ENCODE results near the gene TIMM21.

DNA sequence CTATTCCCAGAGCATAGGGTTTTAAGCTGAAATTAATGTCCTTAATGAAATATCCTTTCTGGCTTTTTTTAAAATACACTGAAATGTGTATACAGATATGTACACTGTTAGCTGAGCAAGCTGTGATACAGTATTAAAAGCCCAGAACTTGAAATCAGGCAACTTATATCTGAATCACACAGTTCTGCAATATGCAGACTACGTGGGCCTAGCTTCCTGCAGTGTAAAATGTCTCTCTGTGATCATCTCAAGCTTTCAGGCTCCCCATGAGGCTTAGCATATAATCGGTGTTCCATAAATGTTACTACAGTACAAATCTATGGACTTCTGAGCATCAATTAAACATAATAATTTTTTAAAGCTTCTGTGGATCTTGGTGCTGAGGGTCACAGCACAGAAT is 8.9 kb upstream of the TIMM21 start:
- TF ChIP-seq RAD21 (CRISPR knock-in tag; IDR thresholded peaks at IDR 0.05) = no peak
- no peak for TF ChIP-seq SMC3 (IDR thresholded peaks at IDR 0.05; ENCODE audit: low read length)
- no peak for TF ChIP-seq U2AF2 (IDR thresholded peaks at IDR 0.05; ENCODE audit: low read depth, low read length)
- no peak for TF ChIP-seq TCF7L2 (IDR thresholded peaks at IDR 0.05; ENCODE audit: low read depth, low read length)
- no peak for TF ChIP-seq HMG20A (CRISPR knock-in tag; IDR thresholded peaks at IDR 0.05; ENCODE audit: borderline replicate concordance)
- TF ChIP-seq POLR2AphosphoS5 (IDR thresholded peaks at IDR 0.05; ENCODE audit: low read depth, low read length) = no peak
- TF ChIP-seq MXI1 (IDR thresholded peaks at IDR 0.05; ENCODE audit: borderline replicate concordance, low read depth, low read length) = no peak
- TF ChIP-seq, protein P1, sequence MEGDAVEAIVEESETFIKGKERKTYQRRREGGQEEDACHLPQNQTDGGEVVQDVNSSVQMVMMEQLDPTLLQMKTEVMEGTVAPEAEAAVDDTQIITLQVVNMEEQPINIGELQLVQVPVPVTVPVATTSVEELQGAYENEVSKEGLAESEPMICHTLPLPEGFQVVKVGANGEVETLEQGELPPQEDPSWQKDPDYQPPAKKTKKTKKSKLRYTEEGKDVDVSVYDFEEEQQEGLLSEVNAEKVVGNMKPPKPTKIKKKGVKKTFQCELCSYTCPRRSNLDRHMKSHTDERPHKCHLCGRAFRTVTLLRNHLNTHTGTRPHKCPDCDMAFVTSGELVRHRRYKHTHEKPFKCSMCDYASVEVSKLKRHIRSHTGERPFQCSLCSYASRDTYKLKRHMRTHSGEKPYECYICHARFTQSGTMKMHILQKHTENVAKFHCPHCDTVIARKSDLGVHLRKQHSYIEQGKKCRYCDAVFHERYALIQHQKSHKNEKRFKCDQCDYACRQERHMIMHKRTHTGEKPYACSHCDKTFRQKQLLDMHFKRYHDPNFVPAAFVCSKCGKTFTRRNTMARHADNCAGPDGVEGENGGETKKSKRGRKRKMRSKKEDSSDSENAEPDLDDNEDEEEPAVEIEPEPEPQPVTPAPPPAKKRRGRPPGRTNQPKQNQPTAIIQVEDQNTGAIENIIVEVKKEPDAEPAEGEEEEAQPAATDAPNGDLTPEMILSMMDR (CRISPR knock-in tag; IDR thresholded peaks at IDR 0.05) = no peak
- TF ChIP-seq RXRA (CRISPR knock-in tag; IDR thresholded peaks at IDR 0.05) = no peak

Measured in HepG2 (cell line).